HepG2 (cell line): ENCODE measurements around the gene MAPK11. TPM values are rescaled to one million over a fixed set of nuclear protein-coding genes. Genes with fewer than 3 reads are reported as not detected.

Experiments
- ATAC-seq: fragments of 200-7000 bp; cut with Tn5 transposase; 3 replicates; pipeline ENCODE4 v1.9.1; 2020; ENCODE audit warnings: mild to moderate bottlenecking, moderate library complexity
- BruUV-seq: library from RNA; stranded (reverse); fragments of 400-500 nt; replicated peaks from 2 replicates; lab custom pipeline; 2021; lab: Mats Ljungman, UMichigan
- CTCF ChIA-PET: fragments of 300-600 bp; formaldehyde crosslinking; extraction: SDS; loops from one replicate; lab custom pipeline; 2021; ENCODE audit warnings: low total read pairs, inconsistent platforms, low intra/inter-chr PET ratio; lab: Yijun Ruan, JAX
- POLR2A ChIA-PET: fragments of 350-600 bp; sonication (Branson Sonifier 250); formaldehyde crosslinking; loops from one replicate; lab custom pipeline; 2020; ENCODE audit warnings: antibody characterized with exemption, inconsistent platforms; lab: Yijun Ruan, JAX
- DNase-seq: peaks from one replicate; pipeline ENCODE4 v3.0.0-alpha.2; 2015; ENCODE audit warnings: low spot score
- FAIRE-seq: peaks from 3 replicates; lab custom pipeline; 2011; peaks lifted over from hg19 to GRCh38; lab: Jason Lieb, UNC
- H2AFZ ChIP-seq: one replicate; pipeline ENCODE4 v1.6.1; 2011; ENCODE audit warnings: low read length, inconsistent platforms
- H3K27ac ChIP-seq: fragments of 300-600 bp; 3 replicates; pipeline ENCODE4 v1.8.0; 2011; ENCODE audit warnings: mixed run types, mild to moderate bottlenecking, mixed read lengths, low read length, inconsistent platforms; ENCODE audit not compliant: insufficient read depth; ENCODE audit errors: extremely low read length
- H3K27me3 ChIP-seq, 2 experiments: fragments of 200-600 bp in 1 of 2; 2 replicates in 1 of 2; 3 replicates in 1 of 2; pipeline versions ENCODE4 v1.6.0 to v1.8.0; 2011; ENCODE audit warnings: low read length in 2 of 2, mild to moderate bottlenecking in 2 of 2, moderate library complexity in 2 of 2, inconsistent platforms in 1 of 2; ENCODE audit not compliant: insufficient read depth in 2 of 2, control insufficient read depth in 1 of 2
- H3K36me3 ChIP-seq, 2 experiments: fragments of 200-600 bp in 1 of 2; replicated peaks in 1 of 2; 2 replicates in 1 of 2; 3 replicates in 1 of 2; pipeline versions ENCODE4 v1.5.1 to v1.8.0; 2011; ENCODE audit warnings: low read length in 2 of 2, inconsistent platforms in 1 of 2; ENCODE audit not compliant: insufficient read depth in 2 of 2, control insufficient read depth in 1 of 2
- H3K4me1 ChIP-seq: 2 replicates; pipeline ENCODE4 v1.5.1; 2012; ENCODE audit warnings: low read length, inconsistent platforms; ENCODE audit not compliant: insufficient read depth
- H3K4me2 ChIP-seq: 2 replicates; pipeline ENCODE4 v1.6.0; 2011; ENCODE audit warnings: low read depth, low read length, inconsistent platforms
- H3K4me3 ChIP-seq, 3 experiments: fragments of 200-600 bp in 1 of 3; sonication (generic), shearing (Covaris generic) in 1 of 3; replicated peaks in 1 of 3; 2 replicates each; pipeline ENCODE4 v1.5.1; 2011 to 2016; ENCODE audit warnings: low read length in 3 of 3, inconsistent platforms in 2 of 3, low read depth in 2 of 3, mild to moderate bottlenecking in 2 of 3, control low read depth in 1 of 3, mixed read lengths in 1 of 3; ENCODE audit not compliant: insufficient read depth in 1 of 3
- H3K79me2 ChIP-seq: one replicate; pipeline ENCODE4 v1.6.1; 2011; ENCODE audit warnings: low read length, inconsistent platforms; ENCODE audit not compliant: insufficient read depth
- H3K9ac ChIP-seq: 2 replicates; pipeline ENCODE4 v1.6.0; 2011; ENCODE audit warnings: mild to moderate bottlenecking, low read depth, low read length, inconsistent platforms; ENCODE audit not compliant: insufficient read depth
- H3K9me3 ChIP-seq: 2 replicates; pipeline ENCODE4 v1.5.1; 2012; ENCODE audit warnings: mild to moderate bottlenecking, low read length
- H4K20me1 ChIP-seq: 2 replicates; pipeline ENCODE4 v1.6.0; 2011; ENCODE audit warnings: inconsistent platforms, mild to moderate bottlenecking, low read length, moderate library complexity; ENCODE audit not compliant: insufficient read depth
- AGO1 ChIP-seq: fragments of 200-400 bp; formaldehyde crosslinking; IDR thresholded peaks from 2 replicates; pipeline ENCODE4 v1.6.1; 2017; ENCODE audit warnings: mild to moderate bottlenecking, low read depth, low read length, moderate library complexity; ENCODE audit not compliant: poor library complexity, severe bottlenecking
- ARNT2 ChIP-seq: sonication (generic); formaldehyde crosslinking; IDR thresholded peaks from 2 replicates; pipeline ENCODE4 v1.8.0; 2022; ENCODE audit warnings: mild to moderate bottlenecking, low read depth, missing genetic modification reagents, moderate library complexity
- CBX1 ChIP-seq: IDR thresholded peaks from one replicate; pipeline ENCODE4 v1.6.1; 2016; ENCODE audit warnings: antibody characterized with exemption, low read depth
- ERF ChIP-seq: IDR thresholded peaks from 2 replicates; pipeline ENCODE4 v1.6.1; 2018; ENCODE audit warnings: missing biosample characterization, missing genetic modification reagents
- FOXO1 ChIP-seq: sonication (generic); formaldehyde crosslinking; IDR thresholded peaks from 2 replicates; pipeline ENCODE4 v1.4.0; 2020; ENCODE audit warnings: missing genetic modification reagents
- GABPA ChIP-seq, 2 experiments: IDR thresholded peaks; 2 replicates each; pipeline ENCODE4 v1.6.1; 2011 to 2016; ENCODE audit warnings: low read depth in 2 of 2, low read length in 1 of 2, missing biosample characterization in 1 of 2, missing genetic modification characterization in 1 of 2
- KLF6 ChIP-seq: IDR thresholded peaks from 2 replicates; pipeline ENCODE4 v1.8.0; 2016; ENCODE audit warnings: missing biosample characterization, missing genetic modification reagents
- MATR3 ChIP-seq: sonication (generic); formaldehyde crosslinking; IDR thresholded peaks from 2 replicates; pipeline ENCODE4 v1.4.0; 2020; ENCODE audit warnings: missing genetic modification reagents
- MED1 ChIP-seq: sonication (generic); formaldehyde crosslinking; IDR thresholded peaks from 2 replicates; pipeline ENCODE4 v1.4.0; 2020; ENCODE audit warnings: missing genetic modification reagents
- SAP130 ChIP-seq: IDR thresholded peaks from 2 replicates; pipeline ENCODE4 v1.6.1; 2016; ENCODE audit warnings: low read depth
- TAF15 ChIP-seq: fragments of 200-400 bp; formaldehyde crosslinking; IDR thresholded peaks from one replicate; pipeline ENCODE4 v1.6.1; 2018; ENCODE audit warnings: mild to moderate bottlenecking, low read depth, low read length; ENCODE audit not compliant: poor library complexity, severe bottlenecking
- TFDP2 ChIP-seq: sonication (generic); formaldehyde crosslinking; IDR thresholded peaks from 2 replicates; pipeline ENCODE4 v1.4.0; 2020; ENCODE audit warnings: missing genetic modification reagents
- TGIF2 ChIP-seq: IDR thresholded peaks from 2 replicates; pipeline ENCODE4 v1.6.1; 2016; ENCODE audit warnings: control low read depth, missing compliant biosample characterization
- ZMYM2 ChIP-seq: sonication (generic); formaldehyde crosslinking; IDR thresholded peaks from 2 replicates; pipeline ENCODE4 v1.8.0; 2022; ENCODE audit warnings: mild to moderate bottlenecking, missing genetic modification reagents
- ZNF101 ChIP-seq: sonication (generic); formaldehyde crosslinking; IDR thresholded peaks from 2 replicates; pipeline ENCODE4 v1.4.0; 2020; ENCODE audit warnings: mild to moderate bottlenecking, low read depth, missing genetic modification reagents, borderline replicate concordance
- ZNF224 ChIP-seq: sonication (generic); formaldehyde crosslinking; IDR thresholded peaks from 2 replicates; pipeline ENCODE4 v1.5.0; 2020; ENCODE audit warnings: mild to moderate bottlenecking, missing genetic modification reagents
- ZNF687 ChIP-seq: sonication (generic); formaldehyde crosslinking; IDR thresholded peaks from 2 replicates; pipeline ENCODE4 v1.5.1; 2020; ENCODE audit warnings: mild to moderate bottlenecking, missing genetic modification reagents, moderate library complexity
- WGBS: methylation state at CpG from one replicate; pipeline ENCODE4 v1.1.6; 2017; ENCODE audit warnings: low lambda C conversion rate; 5-methylcytosine and 5-hydroxymethylcytosine counted together
- in situ Hi-C: cut with HindIII; loops from 2 replicates; pipeline ENCODE4 v1.10.0; 2017; ENCODE audit warnings: low pct_unique_long_range_greater_than_20kb; ENCODE audit not compliant: extremely low pct_ligation_motif_present
- intact Hi-C: fragments of 100-400 bp; cut with micrococcal nuclease; formaldehyde crosslinking; loops from one replicate; pipeline ENCODE4 v1.10.0; 2022; ENCODE audit not compliant: unreplicated experiment
- polyA plus RNA-seq, 8 experiments: library from polyadenylated mRNA; depleted of rRNA in 3 of 8; stranded (reverse) in 7 of 8; unstranded in 1 of 8; fragments of >200 nt; fragmentation: Illumina TruSeq in 4 of 8; extraction: Trizol in 4 of 8; gene quantifications; 2 replicates each; pipeline versions ENCODE4 v1.2.1 to v1.2.3, GENCODE V29; 2011 to 2016; ENCODE audit warnings: low read depth in 4 of 8, missing spikeins in 1 of 8, mixed read lengths in 1 of 8; ENCODE audit not compliant: insufficient read depth in 1 of 8
- total RNA-seq, 5 experiments: library from RNA; depleted of rRNA; stranded (reverse); fragments of >200 nt; fragmentation: Illumina TruSeq; extraction: Trizol; gene quantifications; 2 replicates each; pipeline ENCODE4 v1.2.3, GENCODE V29; 2016; ENCODE audit warnings: low read depth in 1 of 5

The MAPK11 gene
- total and polyA plus RNA-seq, 2 of the 13 experiments (the other 11 are each of a cell fraction or from before 2014, with no cell fraction given) = 0.15 to 0.17 TPM

GRCh38 chr22:50310031-50310722 is 40.0 kb upstream of the MAPK11 start:
- Histone ChIP-seq H3K27me3 (no peaks in the 10 kb centered on the region), H3K4me3 (peak overlapping the region in 1 of 3 experiments; percentile 69; a peak in 2 of 6 replicates), H3K79me2 (peaks cover 17% of the 10 kb centered on the region), H2AFZ (no peak overlapping the region), H3K4me2 (peak overlapping the region; percentile 81), H3K36me3 (0 out of 5 replicates have a peak, but pooled peaks cover 0 to under 1% of the 10 kb centered on the region in 2 experiments), H3K9me3 (no peaks in the 10 kb centered on the region), H3K27ac (peak overlapping the region; percentile 41), H3K4me1 (peaks cover 74% of the 10 kb centered on the region), H4K20me1 (no peaks in the 10 kb centered on the region), H3K9ac (peak overlapping the region; percentile 32)
- peak; percentile 66 for FAIRE-seq
- peak; percentile 45 for ATAC-seq
- peak; percentile 69 for DNase-seq
- intact Hi-C loops = no loop called here
- ChIA-PET POLR2A (interaction anchor here (0.6 to 3.8 kb wide), 4 partner anchors 10 to 16 kb away, joined by 3 to 27 read pairs (median 6); no protein-coding TSS in a partner anchor), CTCF (interaction anchor here (0.8 to 1.9 kb wide), 2 partner anchors 20 to 34 kb away, joined by 3 to 12 read pairs; no protein-coding TSS in a partner anchor)
- WGBS = 4% methylated on average over 16 of the region's 21 CpGs
- in situ Hi-C loops = no loop called here
- no TSS peak for BruUV-seq
- TF ChIP-seq CBX1 (no peak), GABPA (IDR thresholded peaks at IDR 0.05; ENCODE audit: low read depth, low read length) (no peak), GABPA (CRISPR knock-in tag; IDR thresholded peaks at IDR 0.05; ENCODE audit: low read depth) (no peak), ZNF687 (CRISPR knock-in tag) (peak; percentile 51; the same call in 1 of the 2 replicates), MATR3 (CRISPR knock-in tag) (no peak), AGO1 (peak; percentile 11), MED1 (CRISPR knock-in tag) (0 out of 2 replicates have a peak, but pooled peaks have one; percentile 11), TAF15 (no peak), TGIF2 (0 out of 2 replicates have a peak, but pooled peaks have one; percentile 21), FOXO1 (0 out of 2 replicates have a peak, but pooled peaks have one; percentile 26), ZMYM2 (CRISPR knock-in tag) (peak; percentile 27; the same call in 1 of the 2 replicates), ERF (CRISPR knock-in tag) (0 out of 2 replicates have a peak, but pooled peaks have one; percentile 9), ARNT2 (CRISPR knock-in tag) (0 out of 2 replicates have a peak, but pooled peaks have one; percentile 21), ZNF101 (CRISPR knock-in tag) (no peak), KLF6 (CRISPR knock-in tag) (no peak), ZNF224 (CRISPR knock-in tag) (0 out of 2 replicates have a peak, but pooled peaks have one; percentile 26), SAP130 (peak; percentile 51), TFDP2 (no peak)
